Fibroblast of mammary gland (primary cell): ENCODE data around the gene LSP1.

ENCODE experiments used
- DNase-seq: peaks from one replicate; pipeline ENCODE4 v3.0.0-alpha.2; 2010; ENCODE audit warnings: low read depth
- H3K4me3 ChIP-seq: 2 replicates; pipeline ENCODE4 v1.5.1; 2011; ENCODE audit warnings: low read depth, mild to moderate bottlenecking, low read length, moderate library complexity; ENCODE audit not compliant: control insufficient read depth
- TF ChIP-seq, protein P1 (sequence below): conservative IDR thresholded peaks from 2 replicates; pipeline ENCODE4 v1.5.1; 2011; ENCODE audit warnings: low read depth, low read length, inconsistent platforms; ENCODE audit not compliant: control insufficient read depth, insufficient read depth

LSP1 gene

DNA sequence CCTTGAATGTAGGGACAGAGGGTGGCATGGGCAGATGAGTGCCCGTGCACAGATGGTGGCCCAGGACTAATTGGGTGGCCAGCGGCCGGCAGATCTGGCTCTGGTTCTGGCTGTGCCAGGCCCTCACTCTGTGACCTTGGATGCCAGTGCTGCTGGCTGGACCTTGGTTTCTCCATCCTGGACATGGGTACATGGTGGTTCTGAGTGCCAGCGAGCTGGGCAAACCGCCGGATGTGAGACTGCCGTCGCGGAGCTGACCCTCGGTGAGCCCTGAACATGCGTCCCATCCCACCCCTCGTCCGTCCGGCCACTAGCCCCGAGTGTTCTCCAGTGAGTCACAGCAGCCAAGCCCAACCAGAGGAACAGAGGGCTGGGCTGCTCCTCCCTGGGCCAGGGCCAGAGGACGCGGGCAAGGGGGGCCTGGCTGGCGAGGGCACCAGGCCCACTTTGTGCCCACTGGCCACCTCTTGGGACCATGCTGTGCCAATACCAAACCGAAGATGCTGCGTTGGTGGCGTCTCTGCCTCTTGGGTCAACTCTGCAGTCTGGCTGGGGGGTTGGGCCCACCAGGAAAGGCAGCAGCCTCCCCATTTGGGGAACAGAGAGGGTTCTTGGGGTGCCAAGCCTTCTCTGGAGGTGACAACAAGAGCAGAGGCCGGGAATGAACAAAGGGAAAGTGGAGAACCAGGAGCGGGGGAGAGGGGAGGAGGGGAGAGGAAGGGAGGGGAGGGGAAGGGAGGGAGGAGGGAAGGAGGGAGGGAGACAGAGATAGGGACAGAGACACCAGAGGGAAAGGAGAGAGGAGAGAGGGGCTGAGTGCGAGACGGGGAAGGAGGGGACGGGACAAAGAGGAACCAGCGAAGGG is 10.7 kb downstream of the LSP1 start:
- H3K4me3 ChIP-seq: no peak overlapping the region
- peak; percentile 87 for DNase-seq

GRCh38 chr11:1864231-1864630 is 11.3 kb downstream of the LSP1 start:
- TF ChIP-seq, protein P1, sequence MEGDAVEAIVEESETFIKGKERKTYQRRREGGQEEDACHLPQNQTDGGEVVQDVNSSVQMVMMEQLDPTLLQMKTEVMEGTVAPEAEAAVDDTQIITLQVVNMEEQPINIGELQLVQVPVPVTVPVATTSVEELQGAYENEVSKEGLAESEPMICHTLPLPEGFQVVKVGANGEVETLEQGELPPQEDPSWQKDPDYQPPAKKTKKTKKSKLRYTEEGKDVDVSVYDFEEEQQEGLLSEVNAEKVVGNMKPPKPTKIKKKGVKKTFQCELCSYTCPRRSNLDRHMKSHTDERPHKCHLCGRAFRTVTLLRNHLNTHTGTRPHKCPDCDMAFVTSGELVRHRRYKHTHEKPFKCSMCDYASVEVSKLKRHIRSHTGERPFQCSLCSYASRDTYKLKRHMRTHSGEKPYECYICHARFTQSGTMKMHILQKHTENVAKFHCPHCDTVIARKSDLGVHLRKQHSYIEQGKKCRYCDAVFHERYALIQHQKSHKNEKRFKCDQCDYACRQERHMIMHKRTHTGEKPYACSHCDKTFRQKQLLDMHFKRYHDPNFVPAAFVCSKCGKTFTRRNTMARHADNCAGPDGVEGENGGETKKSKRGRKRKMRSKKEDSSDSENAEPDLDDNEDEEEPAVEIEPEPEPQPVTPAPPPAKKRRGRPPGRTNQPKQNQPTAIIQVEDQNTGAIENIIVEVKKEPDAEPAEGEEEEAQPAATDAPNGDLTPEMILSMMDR: no peak
- no peak overlapping the region for H3K4me3 ChIP-seq
- no peak for DNase-seq

More for the DNA sequence above, 10.7 kb downstream of the LSP1 start:
- TF ChIP-seq, protein P1: no peak

DNA sequence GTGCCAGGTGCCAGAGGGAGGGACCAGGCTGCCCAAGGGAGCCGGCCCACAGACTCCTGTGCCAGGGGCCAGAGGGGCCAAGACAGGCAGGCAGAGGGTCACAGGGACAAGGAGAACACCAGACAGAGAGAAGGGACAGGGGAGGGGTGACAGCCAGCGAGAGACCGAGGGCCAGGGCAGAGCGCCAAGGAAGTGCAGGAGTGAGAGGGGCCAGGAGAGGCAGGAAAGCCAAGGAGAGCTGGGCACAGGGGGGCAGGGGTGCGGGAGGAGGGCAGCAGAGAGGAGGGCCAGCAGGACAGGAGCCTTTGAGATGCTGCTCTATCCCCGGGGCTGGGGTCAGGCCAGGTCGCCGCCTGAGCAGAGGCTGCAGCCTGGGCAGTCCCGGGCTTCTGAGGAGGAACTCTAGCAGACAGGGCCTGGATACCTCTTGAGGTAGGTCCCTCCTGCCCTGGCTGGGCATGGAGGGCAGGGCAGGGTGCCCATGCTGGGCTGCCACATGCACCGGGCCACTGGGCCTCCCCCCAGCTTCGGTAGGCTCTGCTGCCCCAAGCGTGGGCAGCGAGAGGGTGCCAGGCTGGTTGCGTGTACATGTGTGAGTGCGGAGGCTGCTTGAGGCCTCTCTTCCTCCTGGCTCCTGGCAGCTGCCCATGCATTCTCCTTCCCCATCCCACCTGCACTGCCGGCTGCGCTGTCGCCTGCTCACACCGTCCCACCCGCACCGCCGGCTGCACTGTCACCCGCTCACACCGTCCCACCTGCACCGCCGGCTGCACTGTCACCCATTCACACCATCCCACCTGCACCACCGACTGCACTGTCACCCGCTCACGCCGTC is 12.2 kb downstream of the LSP1 start:
- TF ChIP-seq, protein P1: no peak
- DNase-seq: no peak
- no peak overlapping the region for H3K4me3 ChIP-seq

GRCh38 chr11:1866226-1866625 is 13.3 kb downstream of the LSP1 start:
- H3K4me3 ChIP-seq: no peak overlapping the region
- TF ChIP-seq, protein P1: no peak
- DNase-seq: no peak

DNA sequence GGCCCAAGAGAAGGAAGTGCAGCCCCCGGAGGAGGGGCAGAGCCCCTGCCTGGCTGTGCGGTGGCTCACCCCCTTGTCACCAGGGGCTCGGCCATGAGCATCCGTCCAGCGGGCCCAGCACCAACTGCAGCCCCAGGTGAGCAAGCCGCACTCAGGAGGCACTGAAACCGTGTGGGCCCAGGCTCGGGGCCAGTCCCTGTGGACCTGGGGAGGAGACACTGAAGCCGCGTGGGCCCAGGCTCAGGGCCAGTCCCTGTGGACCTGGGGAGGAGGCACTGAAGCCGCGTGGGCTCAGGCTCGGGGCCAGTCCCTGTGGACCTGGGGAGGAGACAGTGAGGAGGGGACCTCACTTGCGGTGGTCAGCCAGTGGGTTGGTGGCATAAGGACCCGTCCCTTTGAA is 13.9 kb downstream of the LSP1 start:
- no peak for DNase-seq
- TF ChIP-seq, protein P1: no peak
- H3K4me3 ChIP-seq: no peak overlapping the region

DNA sequence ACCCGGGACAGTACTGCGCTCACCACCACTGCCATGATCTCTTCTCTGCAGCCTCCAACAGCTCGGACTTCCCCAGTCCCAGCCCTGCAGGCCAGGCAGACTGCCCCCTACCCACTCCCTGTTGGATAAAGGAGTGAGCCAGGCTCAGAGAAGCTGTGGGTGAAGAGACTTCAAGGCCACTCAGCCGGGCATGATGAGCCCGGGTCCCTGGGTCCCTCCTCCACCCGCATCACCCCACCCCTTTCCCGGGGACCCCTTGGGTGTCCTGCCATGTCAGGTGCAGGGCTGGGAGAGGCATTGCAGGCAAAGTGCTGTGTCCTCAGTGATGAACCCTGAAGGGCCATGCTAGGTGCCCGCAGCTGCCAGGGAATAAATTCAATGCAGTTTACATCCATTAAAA is 14.5 kb downstream of the LSP1 start:
- TF ChIP-seq, protein P1: no peak

More for the DNA sequence above, 14.5 kb downstream of the LSP1 start:
- H3K4me3 ChIP-seq: no peak overlapping the region
- no peak for DNase-seq
